Measurements from ENCODE around the gene SLC39A11.

DNA sequence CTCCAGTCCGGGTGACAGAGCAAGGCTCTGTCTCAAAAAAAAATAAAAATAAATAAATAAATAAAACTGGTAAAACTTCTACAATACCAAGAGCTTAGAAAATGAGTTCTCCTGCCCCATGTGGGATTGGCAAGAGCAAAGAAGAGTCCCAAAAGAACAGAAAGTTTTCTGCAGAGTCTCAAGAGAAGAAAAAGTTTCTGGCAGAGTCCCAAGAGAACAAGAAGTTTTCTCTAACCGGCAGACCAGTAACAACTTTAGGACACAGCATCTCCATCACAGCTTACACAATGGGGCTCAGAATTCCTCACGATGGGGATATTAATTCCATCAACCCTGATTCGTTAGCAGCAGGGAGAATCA, 1.1 kb downstream of the SLC39A11 start:
- TF ChIP-seq, protein P1, sequence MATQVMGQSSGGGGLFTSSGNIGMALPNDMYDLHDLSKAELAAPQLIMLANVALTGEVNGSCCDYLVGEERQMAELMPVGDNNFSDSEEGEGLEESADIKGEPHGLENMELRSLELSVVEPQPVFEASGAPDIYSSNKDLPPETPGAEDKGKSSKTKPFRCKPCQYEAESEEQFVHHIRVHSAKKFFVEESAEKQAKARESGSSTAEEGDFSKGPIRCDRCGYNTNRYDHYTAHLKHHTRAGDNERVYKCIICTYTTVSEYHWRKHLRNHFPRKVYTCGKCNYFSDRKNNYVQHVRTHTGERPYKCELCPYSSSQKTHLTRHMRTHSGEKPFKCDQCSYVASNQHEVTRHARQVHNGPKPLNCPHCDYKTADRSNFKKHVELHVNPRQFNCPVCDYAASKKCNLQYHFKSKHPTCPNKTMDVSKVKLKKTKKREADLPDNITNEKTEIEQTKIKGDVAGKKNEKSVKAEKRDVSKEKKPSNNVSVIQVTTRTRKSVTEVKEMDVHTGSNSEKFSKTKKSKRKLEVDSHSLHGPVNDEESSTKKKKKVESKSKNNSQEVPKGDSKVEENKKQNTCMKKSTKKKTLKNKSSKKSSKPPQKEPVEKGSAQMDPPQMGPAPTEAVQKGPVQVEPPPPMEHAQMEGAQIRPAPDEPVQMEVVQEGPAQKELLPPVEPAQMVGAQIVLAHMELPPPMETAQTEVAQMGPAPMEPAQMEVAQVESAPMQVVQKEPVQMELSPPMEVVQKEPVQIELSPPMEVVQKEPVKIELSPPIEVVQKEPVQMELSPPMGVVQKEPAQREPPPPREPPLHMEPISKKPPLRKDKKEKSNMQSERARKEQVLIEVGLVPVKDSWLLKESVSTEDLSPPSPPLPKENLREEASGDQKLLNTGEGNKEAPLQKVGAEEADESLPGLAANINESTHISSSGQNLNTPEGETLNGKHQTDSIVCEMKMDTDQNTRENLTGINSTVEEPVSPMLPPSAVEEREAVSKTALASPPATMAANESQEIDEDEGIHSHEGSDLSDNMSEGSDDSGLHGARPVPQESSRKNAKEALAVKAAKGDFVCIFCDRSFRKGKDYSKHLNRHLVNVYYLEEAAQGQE (IDR thresholded peaks at IDR 0.05): no peak
- TF ChIP-seq, protein P2, sequence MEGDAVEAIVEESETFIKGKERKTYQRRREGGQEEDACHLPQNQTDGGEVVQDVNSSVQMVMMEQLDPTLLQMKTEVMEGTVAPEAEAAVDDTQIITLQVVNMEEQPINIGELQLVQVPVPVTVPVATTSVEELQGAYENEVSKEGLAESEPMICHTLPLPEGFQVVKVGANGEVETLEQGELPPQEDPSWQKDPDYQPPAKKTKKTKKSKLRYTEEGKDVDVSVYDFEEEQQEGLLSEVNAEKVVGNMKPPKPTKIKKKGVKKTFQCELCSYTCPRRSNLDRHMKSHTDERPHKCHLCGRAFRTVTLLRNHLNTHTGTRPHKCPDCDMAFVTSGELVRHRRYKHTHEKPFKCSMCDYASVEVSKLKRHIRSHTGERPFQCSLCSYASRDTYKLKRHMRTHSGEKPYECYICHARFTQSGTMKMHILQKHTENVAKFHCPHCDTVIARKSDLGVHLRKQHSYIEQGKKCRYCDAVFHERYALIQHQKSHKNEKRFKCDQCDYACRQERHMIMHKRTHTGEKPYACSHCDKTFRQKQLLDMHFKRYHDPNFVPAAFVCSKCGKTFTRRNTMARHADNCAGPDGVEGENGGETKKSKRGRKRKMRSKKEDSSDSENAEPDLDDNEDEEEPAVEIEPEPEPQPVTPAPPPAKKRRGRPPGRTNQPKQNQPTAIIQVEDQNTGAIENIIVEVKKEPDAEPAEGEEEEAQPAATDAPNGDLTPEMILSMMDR (IDR thresholded peaks at IDR 0.05; ENCODE audit: low read depth, low read length, missing input control): no peak
